HG03469 (cell line): ENCODE measurements around the gene IFNLR1.

ENCODE experiments used
- ATAC-seq: cut with Tn5 transposase; IDR thresholded peaks from one replicate; pipeline ENCODE4 v1.9.1; 2021; ENCODE audit warnings: mild to moderate bottlenecking, moderate library complexity, moderate number of reproducible peaks; ENCODE audit not compliant: unreplicated experiment

Gene IFNLR1

DNA sequence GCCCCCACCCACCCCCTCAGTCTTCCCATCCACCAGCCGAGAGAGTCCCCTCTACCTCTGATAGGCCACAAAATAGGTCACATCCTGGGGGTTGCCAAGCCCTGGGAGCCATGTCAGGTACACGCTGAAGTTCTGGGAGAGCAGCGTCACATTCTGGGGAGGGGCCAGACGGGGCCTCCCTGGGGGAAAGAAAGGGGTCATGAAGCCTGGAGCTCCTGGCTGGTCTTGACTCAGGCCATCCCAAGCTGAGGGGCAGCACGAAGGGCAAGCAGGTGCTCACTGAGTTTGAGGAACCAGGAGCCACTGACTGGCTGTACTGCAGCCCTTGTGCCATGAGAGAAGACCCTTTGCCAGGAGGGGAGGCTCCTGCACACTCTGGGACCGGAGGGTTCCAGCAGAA is 6.4 kb downstream of the IFNLR1 start:
- ATAC-seq, result no peak

DNA sequence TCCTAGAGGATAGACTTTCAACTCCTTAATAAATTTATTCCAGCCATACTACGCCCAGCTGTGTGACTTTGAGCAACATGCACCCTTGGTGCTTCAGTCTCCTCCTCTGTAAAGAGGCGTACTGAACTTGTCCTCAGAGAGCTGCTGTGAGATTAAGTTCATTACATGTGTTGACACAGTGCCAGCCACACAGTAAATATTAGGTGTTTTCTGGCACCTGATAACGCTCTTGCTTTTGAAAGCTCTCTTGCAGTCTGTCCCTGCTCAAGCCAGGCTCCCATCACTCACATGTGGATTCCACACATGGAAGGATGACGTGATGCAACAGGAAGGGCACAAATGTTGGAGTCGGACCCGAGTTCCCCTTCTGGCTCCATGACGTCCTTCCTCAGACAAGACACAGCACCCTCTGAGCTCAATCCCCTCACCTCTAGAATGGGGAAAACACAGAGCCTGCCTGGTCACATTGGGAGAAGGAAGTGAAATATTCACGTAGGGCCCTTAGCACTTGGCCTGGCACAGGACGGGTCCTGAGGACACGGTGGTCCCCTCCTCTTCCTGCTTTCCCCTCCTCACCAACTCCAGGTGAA is 7.7 kb downstream of the IFNLR1 start:
- no peak for ATAC-seq

DNA sequence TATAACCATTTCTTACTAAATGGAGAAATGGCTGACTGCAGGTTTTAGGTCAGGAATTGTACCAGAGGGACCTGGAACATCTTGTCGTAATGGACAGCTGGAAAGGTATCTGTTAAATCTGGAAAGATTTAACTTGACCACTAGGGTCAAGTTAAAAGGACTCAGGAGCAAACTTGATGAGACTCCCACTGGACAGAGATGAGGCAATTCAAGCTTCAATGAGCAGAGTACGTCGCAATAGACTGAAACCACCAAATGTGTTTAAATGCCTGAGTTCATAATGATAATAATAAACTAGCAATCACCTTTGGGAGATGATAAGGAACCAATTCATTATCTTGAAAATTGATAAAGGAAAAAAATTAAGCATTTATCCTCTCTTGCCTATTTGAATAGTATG is 8.7 kb downstream of the IFNLR1 start:
- no peak for ATAC-seq

DNA sequence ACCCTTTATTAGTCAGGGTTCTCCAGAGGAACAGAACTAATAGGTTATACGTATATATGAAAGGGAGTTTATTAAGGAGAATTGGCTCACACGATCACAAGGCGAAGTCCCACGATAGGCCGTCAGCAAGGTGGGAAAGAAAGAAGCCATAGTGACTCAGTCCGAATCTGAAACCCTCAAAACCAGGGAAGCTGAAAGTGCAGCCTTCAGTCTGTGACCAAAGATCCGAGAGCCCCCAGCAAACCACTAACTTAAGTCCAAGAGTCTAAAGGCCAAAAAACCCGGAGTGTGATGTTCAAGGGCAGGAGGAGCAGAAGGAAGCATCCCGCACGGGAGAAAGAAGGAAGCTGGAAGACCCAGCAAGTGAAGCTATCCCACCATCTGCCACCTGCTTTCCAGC is 9.9 kb downstream of the IFNLR1 start:
- ATAC-seq, result no peak

DNA sequence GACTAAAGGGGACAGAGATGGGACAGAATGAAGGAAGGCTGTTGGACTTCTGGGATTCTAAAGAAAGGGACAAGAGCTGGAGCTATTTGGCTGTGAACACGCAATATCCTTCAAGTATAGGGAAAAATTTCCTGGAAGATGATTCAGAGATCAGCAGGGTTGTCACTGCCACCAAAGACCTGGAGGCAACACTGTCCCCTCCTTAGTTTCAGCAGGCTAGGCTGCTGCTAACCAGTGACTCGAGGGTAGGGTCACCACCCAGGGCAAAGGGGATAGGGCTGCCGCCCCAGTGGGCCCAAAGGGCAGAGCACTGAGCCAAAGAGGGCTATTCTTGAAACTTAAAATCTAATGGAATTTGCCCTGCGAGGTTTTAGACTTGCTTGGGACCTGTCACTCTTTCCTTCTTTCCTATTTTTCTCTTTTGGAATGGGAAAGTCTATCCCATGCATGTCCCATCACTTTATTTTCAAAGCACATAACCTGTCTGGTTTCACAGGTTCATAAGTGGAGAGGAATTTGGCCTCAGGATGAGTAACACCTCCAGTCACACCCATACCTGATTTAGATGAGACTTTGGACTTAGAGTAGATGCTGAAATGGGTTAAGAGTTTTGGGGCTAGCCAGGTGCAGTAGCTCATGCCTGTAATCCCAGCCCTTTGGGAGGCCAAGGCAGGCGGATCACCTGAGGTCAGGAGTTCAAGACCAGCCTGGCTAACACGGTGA is 11.9 kb downstream of the IFNLR1 start:
- no peak for ATAC-seq

DNA sequence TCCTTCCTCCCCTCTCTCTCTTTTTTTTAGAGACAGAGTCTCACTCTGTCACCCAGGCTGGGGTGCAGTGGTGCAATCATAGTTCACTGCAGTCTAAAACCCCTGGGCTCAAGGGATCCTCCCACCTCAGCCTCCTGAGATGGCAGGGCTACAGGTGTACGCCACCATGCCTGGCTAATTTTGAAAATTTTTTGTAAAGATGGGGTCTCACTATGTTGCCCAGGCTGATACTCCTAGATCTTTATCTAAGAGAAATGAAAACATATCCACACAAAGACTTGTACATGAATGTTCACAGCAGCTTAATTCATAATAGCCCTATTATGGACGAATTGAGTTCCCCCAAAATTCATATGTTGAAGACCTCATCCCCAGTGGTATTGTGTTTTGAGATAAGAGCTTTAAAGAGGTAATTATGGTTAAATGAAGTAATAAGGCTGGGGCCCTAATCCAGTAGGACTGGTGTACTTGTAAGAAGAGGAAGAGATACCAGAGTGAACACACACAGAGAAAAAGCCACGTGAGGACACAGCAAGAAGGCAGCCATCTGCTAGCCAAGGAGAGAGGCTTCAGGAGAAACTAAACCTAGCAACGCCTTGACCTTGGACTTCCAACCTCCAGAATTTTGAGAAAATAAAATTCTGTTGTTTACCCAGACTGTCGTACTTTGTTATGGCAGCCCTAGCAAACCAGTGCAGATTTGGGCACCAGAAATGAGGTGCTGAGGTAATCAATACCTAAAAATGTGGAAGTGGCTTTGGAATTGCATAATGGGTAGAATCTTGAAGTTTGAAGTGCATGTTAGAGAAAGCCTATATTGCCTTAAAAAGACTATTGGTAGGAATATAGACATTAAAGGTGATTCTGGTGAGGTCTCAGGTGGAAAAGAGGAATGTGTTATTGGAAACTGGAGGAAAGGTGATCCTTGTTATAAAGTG is 13.2 kb downstream of the IFNLR1 start:
- no peak for ATAC-seq

DNA sequence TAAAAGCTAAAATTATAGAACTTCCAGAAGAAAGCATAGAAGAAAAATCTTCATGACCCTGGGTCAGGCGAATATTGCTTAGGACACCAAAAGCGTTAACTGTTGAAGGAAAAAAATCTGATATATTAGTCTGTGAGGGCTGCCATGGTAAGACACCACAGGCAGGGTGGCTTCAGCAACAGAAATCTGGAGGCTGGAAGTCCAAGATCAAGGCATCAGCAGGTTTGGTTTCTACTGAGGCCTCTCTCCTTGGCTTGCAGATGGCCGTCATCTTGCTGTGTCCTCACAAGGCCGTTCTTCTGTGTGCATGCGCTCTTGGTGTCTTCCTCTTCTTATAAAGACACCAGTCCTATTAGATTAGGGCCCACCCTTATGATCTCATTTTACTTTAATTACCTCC is 14.5 kb downstream of the IFNLR1 start:
- no peak for ATAC-seq

DNA sequence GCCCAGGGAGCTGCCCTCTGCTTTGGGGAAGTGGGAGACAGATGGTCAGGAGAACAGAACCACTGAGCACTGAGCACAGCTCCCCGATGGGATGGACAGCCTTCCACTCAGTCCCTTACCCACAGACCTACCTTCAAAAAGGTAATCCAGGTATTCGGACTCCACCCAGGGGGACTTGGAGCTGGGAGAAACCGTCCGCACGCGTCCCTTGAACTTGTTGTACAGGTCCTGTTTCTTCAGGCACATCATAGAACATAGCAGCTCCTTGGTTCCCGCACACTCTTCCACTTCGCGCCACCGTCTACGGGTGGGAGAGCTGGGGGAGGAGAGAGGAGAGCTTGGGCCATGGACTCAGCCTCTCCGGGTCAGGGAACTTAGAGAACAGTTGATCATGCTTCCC is 17.8 kb downstream of the IFNLR1 start:
- ATAC-seq, result no peak

DNA sequence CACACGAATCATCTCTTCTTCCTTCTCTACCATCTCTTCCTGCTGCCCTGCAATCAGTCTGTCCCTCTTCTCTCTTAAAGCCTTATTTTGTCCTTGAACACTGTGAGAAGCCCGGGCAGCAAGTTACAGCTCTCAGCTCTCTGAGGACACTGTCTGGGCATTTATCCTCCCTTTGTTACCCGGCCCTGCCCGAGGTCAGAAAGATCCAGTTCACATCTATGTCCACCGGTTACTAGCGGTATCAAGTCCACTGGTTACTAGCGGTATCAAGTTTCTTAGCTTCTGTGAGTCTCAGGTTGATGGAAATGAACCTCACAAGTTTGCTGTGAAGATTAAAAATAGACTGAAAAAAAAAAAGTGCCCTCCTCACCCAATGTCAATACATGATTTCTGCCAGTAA is 18.8 kb downstream of the IFNLR1 start:
- ATAC-seq, result no peak

DNA sequence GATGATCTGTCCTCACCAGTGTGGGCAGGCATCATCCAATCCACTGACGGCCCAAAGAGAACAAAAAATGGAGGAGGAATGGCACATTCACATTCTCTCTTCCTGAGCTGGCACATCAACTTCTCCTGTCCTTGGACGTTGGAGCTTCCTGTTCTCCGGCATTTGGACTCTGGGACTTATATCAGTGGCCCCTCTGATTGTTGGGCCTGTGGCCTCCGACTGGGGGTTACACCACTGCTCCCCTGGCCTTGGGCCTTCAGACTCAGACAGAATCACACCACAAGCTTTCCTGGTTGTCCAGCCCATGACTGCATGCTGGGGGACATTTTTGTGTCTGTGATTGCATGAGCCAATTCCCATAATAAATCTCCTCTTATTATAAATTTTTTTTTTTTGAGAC is 20.1 kb downstream of the IFNLR1 start:
- no peak for ATAC-seq

DNA sequence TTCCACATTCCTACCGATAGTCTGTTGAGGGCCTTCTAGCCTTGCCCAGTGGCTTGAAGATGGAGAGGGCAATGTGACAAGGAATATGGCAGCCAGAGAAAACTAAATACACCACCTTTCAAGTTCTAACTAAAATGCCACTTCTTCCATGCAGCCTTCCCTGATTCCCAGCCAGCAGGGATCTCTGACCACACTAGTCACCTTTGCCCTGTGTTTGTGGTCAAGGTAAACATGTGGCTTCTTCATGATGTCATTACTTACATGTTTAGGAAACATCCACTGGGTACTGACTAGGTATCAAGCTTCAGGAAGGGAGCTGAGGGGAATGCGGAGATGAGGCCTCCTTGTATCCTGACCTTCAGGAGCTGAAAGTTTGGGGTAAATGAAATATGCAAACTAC is 21.6 kb downstream of the IFNLR1 start:
- ATAC-seq, result no peak

DNA sequence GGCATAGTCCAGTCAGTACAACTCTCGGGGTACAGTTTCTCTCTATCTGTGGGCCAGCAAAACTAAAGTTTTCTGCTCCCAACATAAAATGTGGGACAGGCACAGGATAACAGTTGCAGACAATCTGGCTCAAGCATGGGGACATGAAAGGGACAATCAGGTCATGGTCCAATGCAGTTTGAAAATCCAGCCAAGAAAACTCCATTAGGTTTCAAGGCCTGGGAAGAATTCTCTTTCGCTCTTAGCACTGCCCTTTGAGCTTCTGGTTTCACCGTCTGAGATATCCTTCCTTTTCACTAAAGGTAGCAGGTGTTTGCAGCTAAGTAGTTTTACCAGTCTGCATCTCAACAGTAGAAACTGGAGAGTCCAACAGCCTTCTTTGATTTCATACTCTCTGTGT is 23.1 kb downstream of the IFNLR1 start:
- ATAC-seq, result no peak

DNA sequence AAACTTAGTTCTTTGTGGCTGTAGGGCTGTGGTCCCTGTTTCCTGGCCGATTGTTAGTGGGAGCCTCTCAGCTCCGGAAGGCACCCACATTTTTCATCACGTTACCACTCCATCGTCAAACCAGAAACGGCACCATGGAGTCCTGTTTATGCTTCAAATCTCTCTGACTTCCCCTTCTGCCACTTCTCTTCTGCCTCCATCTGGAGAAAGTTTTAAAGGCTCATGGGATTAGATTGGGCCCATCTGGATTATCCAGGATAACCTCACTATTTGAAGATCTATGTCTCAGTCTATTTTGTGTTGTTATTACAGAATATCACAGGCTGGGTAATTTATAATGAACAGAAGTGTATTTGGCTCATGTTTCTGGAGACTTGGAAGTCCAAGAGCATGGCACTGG is 24.9 kb downstream of the IFNLR1 start:
- ATAC-seq, result no peak

DNA sequence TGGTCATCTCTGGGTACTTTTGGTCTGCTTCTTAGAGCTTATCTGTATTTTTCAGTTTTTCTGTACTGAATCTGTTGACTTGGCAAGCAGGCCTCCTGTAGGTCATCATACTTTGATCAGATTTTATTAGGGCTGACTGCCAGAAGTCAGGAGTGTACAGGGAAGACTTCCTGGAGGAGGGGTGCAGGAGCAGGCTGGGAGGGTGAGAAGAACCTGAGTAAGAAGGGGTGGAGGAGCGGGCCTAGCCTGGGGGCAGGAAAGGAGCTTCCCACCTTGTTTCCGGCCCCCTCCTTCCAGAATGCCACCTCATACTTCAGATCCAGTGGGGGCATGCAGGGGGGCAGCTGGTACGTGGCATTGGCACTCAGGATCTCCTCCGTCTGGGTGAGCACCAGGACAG is 25.8 kb downstream of the IFNLR1 start:
- no peak for ATAC-seq

DNA sequence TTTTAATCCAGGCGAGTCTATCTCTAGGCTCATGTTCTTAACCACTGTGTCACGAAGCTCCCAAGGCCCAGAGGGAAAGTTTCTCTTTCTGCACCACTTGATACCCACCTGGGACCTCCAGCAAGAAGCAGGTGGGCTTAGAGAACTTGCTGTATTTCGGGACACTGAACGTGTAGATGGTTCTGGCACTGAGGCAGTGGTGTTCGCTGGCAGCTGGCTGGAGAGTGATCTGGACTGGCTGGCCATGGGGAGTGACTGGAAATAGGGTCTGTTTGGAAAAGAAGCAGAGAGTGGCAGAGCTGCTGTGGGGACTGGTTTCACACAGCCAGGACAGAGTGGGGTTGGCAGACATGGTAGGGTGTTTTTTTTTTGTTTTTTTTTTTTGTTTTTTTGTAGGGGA is 27.7 kb downstream of the IFNLR1 start:
- no peak for ATAC-seq

DNA sequence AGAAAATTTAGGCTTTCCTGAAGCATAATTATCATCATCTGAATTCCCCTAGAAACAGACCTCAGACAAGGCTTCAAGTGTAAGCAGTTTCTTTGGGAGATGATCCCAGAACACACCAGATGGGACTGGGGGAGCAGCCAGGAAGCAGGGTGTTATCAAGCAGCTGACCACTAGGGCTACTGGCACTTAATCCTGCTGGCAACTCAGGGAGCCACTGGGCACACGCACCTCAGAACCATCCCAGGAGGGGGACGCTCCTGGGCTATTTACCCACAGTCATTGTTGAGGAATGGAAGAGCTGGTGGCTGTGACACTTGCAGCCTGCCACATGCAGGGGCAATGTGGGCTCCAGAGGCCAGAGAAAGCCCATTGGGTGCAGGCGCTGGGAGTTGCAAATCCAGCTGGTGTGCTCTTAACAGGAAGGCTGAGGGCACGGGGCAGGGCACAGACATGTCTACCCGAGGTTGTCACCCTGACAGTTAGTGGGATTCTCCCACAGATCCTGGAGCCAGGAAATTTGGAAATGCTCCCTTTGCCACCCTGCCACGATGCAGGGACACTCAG is 29.1 kb downstream of the IFNLR1 start:
- ATAC-seq, result no peak

DNA sequence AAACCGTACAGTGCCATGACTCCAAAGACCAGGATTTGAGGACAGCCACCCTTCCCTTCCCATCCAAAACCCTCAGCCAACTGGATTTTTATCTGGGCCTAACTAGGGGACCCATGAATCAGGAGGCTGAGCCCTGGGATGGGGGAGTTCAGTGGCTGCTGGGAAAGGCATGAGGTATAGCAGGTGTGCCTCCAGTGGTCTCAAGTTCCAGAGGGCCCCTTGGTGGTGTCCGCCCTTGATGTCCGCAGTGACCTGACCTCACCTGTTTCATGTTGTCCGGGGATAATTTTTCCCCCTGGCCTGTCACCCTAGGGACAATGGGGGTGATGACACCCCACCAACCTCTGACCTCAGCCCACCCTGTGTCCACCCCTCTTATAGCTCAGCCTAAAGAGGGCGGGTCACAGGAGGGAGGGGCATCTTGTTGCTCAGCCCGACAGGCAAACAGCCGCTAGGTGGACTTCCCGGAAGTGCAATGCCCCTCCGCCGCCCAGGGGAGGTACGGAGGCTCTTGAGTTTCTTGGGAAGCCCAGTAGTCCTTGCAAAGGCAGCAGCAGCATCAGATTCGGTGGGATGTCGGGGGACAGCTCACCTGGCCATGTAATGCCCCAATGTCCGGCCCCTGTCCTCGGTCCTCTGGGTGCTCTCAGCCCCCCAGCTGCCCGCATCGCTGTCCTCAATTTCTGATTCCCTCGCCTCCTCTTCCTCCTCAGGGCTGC is 30.4 kb downstream of the IFNLR1 start:
- no peak for ATAC-seq

DNA sequence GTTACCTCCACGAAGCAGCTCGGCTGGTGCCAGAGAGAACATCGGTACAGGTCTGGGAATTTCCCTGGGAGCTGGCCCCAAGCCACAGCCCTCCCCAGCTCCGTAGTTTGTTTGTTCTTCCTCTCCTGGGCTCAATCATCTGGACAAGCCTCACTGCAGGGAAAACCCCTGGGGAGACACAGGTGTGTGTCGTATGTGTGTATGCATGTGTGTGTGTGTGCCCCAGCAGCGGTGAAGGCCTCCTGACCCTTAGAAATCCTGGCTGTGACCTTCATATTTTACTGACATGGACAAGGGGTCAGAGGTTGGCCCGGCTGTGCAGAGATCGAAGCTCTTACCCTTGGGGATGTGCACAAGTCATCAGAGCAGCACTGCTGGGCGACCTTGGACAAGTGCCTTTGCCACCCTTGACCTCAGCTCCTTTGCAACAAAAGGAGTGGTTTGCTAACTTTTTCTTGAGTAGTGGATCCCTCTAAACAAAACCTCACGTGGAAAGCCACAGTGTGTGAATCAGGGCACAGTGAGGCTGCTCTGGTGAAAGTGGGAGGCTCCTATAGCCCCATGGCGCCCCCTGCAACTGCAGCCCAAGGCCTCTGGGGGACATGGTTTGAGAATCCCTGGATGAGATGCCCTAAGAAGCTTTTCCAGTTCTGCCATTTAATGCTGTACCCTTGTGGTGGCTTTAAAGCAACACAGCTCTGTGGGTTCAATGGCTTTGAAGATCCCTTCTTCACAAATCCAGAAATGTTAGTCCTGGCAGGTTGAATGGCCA is 31.9 kb downstream of the IFNLR1 start:
- no peak for ATAC-seq

DNA sequence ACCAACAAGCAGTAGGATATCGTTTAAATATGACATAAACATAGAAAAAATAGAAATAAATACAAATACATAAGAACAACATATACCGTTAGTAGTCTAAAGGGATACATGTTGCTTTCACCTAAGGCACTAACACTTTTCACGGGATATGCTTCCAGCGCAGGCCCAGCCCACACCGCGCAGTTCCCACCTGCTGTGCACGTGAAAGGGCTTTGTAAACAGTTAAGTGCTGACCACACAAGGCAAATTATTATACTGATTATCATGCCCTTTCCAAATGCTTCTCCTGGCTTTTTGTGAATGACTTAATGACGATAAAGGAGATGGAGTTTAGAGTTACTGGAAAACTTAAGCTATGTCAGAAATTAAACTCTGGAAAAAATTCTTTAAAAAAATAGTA is 32.9 kb downstream of the IFNLR1 start:
- no peak for ATAC-seq
